Activated naive CD8-positive, alpha-beta T cell treated with anti-CD3 and anti-CD28 coated beads, Interleukin-2, amount 10 ng/mL, durations not matched to agents 7 days and 5 days (primary cell): ENCODE data around the gene MT3. TPM values are rescaled to one million over a fixed set of nuclear protein-coding genes. Genes with fewer than 3 reads are reported as not detected.

Source experiments
- ATAC-seq: fragments of 150-1000 bp; cut with Tn5 transposase; one replicate; pipeline ENCODE4 v1.10.0; 2021; ENCODE audit warnings: low read depth, moderate library complexity
- POLR2A ChIA-PET: fragments of 350-600 bp; sonication (Branson Sonifier 250); formaldehyde crosslinking; loops from one replicate; lab custom pipeline; 2021; ENCODE audit warnings: antibody characterized with exemption; lab: Charles Lee
- DNase-seq: peaks from one replicate; pipeline ENCODE4 v3.0.0; 2021
- H3K27ac Mint-ChIP-seq: one replicate; pipeline ENCODE4 v1.8.0; 2022; ENCODE audit warnings: mild to moderate bottlenecking, mixed read lengths
- H3K27me3 Mint-ChIP-seq: one replicate; pipeline ENCODE4 v1.8.0; 2022; ENCODE audit warnings: mild to moderate bottlenecking, moderate library complexity, mixed read lengths
- H3K36me3 Mint-ChIP-seq: one replicate; pipeline ENCODE4 v1.8.0; 2021; ENCODE audit warnings: mild to moderate bottlenecking, mixed read lengths
- H3K4me1 Mint-ChIP-seq: one replicate; pipeline ENCODE4 v1.8.0; 2021; ENCODE audit warnings: mixed read lengths
- H3K4me3 Mint-ChIP-seq: one replicate; pipeline ENCODE4 v1.8.0; 2022; ENCODE audit warnings: mild to moderate bottlenecking, moderate library complexity, mixed read lengths
- H3K9me3 Mint-ChIP-seq: one replicate; pipeline ENCODE4 v1.8.0; 2021; ENCODE audit warnings: mixed read lengths
- total RNA-seq, 2 experiments: library from RNA; stranded (reverse); gene quantifications; one replicate each; pipeline ENCODE4 v1.2.3, GENCODE V29; 2021

The MT3 gene
- total RNA-seq, 2 experiments from 2014 or later = 15.5 to 16.3 TPM

GRCh38 chr16:56608043-56608875, 18.9 kb downstream of the MT3 start, which contains the start of gene MT2A:
Gene MT2A (plus strand): TSS chr16:56608584. CDS start chr16:56608656, 72 bp downstream.
- Mint-ChIP-seq H3K27me3 (no peaks in the 10 kb centered on the region), H3K9me3 (no peaks in the 10 kb centered on the region), H3K36me3 (no peaks in the 10 kb centered on the region), H3K4me3 (peak within 1 kb of the TSS; percentile 91), H3K4me1 (peaks cover 42% of the 10 kb centered on the region), H3K27ac (peak within 1 kb of the TSS; percentile 90)
- peak; percentile 93 for DNase-seq
- POLR2A ChIA-PET = interaction anchor here (0.5 to 2.3 kb wide), 15 partner anchors 10 to 1818 kb away, joined by 3 to 22 read pairs (median 4); partner anchors contain the start of genes HERPUD1, MT1E, MT1F and MT1G
- peak; percentile 80 for ATAC-seq

- ATAC-seq = no peak
- peak; percentile 47 for DNase-seq
- H3K4me1 Mint-ChIP-seq = peaks cover 37% of the 10 kb centered on the region
- no peaks in the 10 kb centered on the region for H3K27me3 Mint-ChIP-seq
- H3K27ac Mint-ChIP-seq = peak overlapping the region; percentile 82
- H3K4me3 Mint-ChIP-seq = peak overlapping the region; percentile 91
- H3K9me3 Mint-ChIP-seq = no peaks in the 10 kb centered on the region
- POLR2A ChIA-PET = interaction anchor here (0.7 to 2.3 kb wide), 13 partner anchors 9 to 323 kb away, joined by 3 to 22 read pairs (median 4); partner anchors contain the start of genes HERPUD1, MT1E, MT1F and MT1G
- H3K36me3 Mint-ChIP-seq = no peaks in the 10 kb centered on the region
Measured at GRCh38 chr16:56608876-56609462, 19.6 kb downstream of the MT3 start.

GRCh38 chr16:56609463-56609921, 20.2 kb downstream of the MT3 start:
- peak overlapping the region; percentile 82 for H3K27ac Mint-ChIP-seq
- H3K9me3 Mint-ChIP-seq = no peaks in the 10 kb centered on the region
- DNase-seq (peak; percentile 49), ATAC-seq (peak; percentile 49)
- no peaks in the 10 kb centered on the region for H3K27me3 Mint-ChIP-seq
- POLR2A ChIA-PET = interaction anchor here (1.2 to 2.3 kb wide), 8 partner anchors 8 to 99 kb away, joined by 3 to 22 read pairs (median 8); partner anchors contain the start of genes MT1E and MT1X
- H3K4me1 Mint-ChIP-seq = peaks cover 38% of the 10 kb centered on the region
- peak overlapping the region; percentile 91 for H3K4me3 Mint-ChIP-seq
- no peaks in the 10 kb centered on the region for H3K36me3 Mint-ChIP-seq

- Mint-ChIP-seq H3K27ac (peak overlapping the region; percentile 86), H3K9me3 (no peaks in the 10 kb centered on the region), H3K4me1 (peaks cover 41% of the 10 kb centered on the region), H3K36me3 (no peaks in the 10 kb centered on the region), H3K4me3 (peak overlapping the region; percentile 91), H3K27me3 (no peaks in the 10 kb centered on the region)
- POLR2A ChIA-PET = interaction anchor here (1.1 to 2.3 kb wide), 6 partner anchors 10 to 72 kb away, joined by 4 to 22 read pairs (median 5); partner anchors contain the start of genes MT1E and MT1X
- peak; percentile 51 for DNase-seq
- ATAC-seq = peak; percentile 16
Measured at GRCh38 chr16:56610017-56610608, 20.8 kb downstream of the MT3 start.

- Mint-ChIP-seq H3K36me3 (no peaks in the 10 kb centered on the region), H3K4me3 (peak overlapping the region; percentile 91), H3K4me1 (peaks cover 43% of the 10 kb centered on the region), H3K9me3 (no peaks in the 10 kb centered on the region), H3K27me3 (no peaks in the 10 kb centered on the region), H3K27ac (peak overlapping the region; percentile 86)
- ATAC-seq (peak; percentile 13), DNase-seq (no peak)
- POLR2A ChIA-PET = interaction anchor here (1.0 to 1.5 kb wide), 5 partner anchors 10 to 72 kb away, joined by 3 to 5 read pairs (median 5); partner anchors contain the start of genes MT1E and MT1X
Measured at GRCh38 chr16:56610609-56611111, 21.3 kb downstream of the MT3 start.

GRCh38 chr16:56611281-56611833, 22.0 kb downstream of the MT3 start:
- no peak for DNase-seq
- Mint-ChIP-seq H3K27me3 (no peaks in the 10 kb centered on the region), H3K27ac (peak overlapping the region; percentile 86), H3K36me3 (no peaks in the 10 kb centered on the region), H3K4me1 (peaks cover 43% of the 10 kb centered on the region), H3K9me3 (no peaks in the 10 kb centered on the region), H3K4me3 (peak overlapping the region; percentile 13)
- ATAC-seq = no peak
- POLR2A ChIA-PET = interaction anchor here (0.7 to 1.1 kb wide), 2 partner anchors 14 to 71 kb away, joined by 3 to 5 read pairs (median 3); partner anchors contain the start of genes MT1E and MT1X

GRCh38 chr16:56613706-56614105, 24.4 kb downstream of the MT3 start:
- Mint-ChIP-seq H3K9me3 (no peaks in the 10 kb centered on the region), H3K27ac (no peak overlapping the region), H3K27me3 (peaks cover 7% of the 10 kb centered on the region), H3K4me3 (no peak overlapping the region), H3K36me3 (no peaks in the 10 kb centered on the region), H3K4me1 (peaks cover 43% of the 10 kb centered on the region)
- DNase-seq = no peak
- ATAC-seq = no peak
- POLR2A ChIA-PET = interaction anchor here (1.2 to 2.0 kb wide), 2 partner anchors 8 to 12 kb away, joined by 4 to 5 read pairs; partner anchors contain the start of gene MT1E

- DNase-seq = no peak
- Mint-ChIP-seq H3K27me3 (peaks cover 11% of the 10 kb centered on the region), H3K9me3 (no peaks in the 10 kb centered on the region), H3K4me3 (no peak overlapping the region), H3K36me3 (no peaks in the 10 kb centered on the region), H3K4me1 (peaks cover 44% of the 10 kb centered on the region), H3K27ac (no peak overlapping the region)
- POLR2A ChIA-PET = interaction anchor here (1.2 to 2.0 kb wide), 2 partner anchors 7 to 11 kb away, joined by 4 to 5 read pairs; partner anchors contain the start of gene MT1E
- no peak for ATAC-seq
Measured at GRCh38 chr16:56614549-56614991, 25.2 kb downstream of the MT3 start.

GRCh38 chr16:56615353-56615752, 26.0 kb downstream of the MT3 start:
- peaks cover 41% of the 10 kb centered on the region for H3K4me1 Mint-ChIP-seq
- DNase-seq (no peak), ATAC-seq (no peak)
- H3K27me3 Mint-ChIP-seq = peaks cover 11% of the 10 kb centered on the region
- no peaks in the 10 kb centered on the region for H3K36me3 Mint-ChIP-seq
- H3K9me3 Mint-ChIP-seq = no peaks in the 10 kb centered on the region
- no peak overlapping the region for H3K27ac Mint-ChIP-seq
- POLR2A ChIA-PET = interaction anchor here (2.0 kb wide), 1 partner anchor 10 kb away, joined by 5 read pairs; the partner anchor contains the start of gene MT1E
- no peak overlapping the region for H3K4me3 Mint-ChIP-seq

- Mint-ChIP-seq H3K27ac (peak overlapping the region; percentile 54), H3K4me1 (peaks cover 30% of the 10 kb centered on the region)
Measured at GRCh38 chr16:56616608-56617211, 27.4 kb downstream of the MT3 start.

GRCh38 chr16:56617212-56618085, 28.1 kb downstream of the MT3 start:
- peaks cover 30% of the 10 kb centered on the region for H3K4me1 Mint-ChIP-seq
- ATAC-seq = peak; percentile 98

More at GRCh38 chr16:56616608-56617211, 27.4 kb downstream of the MT3 start:
- Mint-ChIP-seq H3K36me3 (no peaks in the 10 kb centered on the region), H3K27me3 (peaks cover 11% of the 10 kb centered on the region), H3K4me3 (peak overlapping the region; percentile 85), H3K9me3 (no peaks in the 10 kb centered on the region)
- ATAC-seq (no peak), DNase-seq (no peak)
- POLR2A ChIA-PET = interaction anchor here (0.9 to 2.1 kb wide), 4 partner anchors 8 to 23 kb away, joined by 3 to 13 read pairs (median 8); partner anchors contain the start of genes MT1E and MT2A

More at GRCh38 chr16:56617212-56618085, 28.1 kb downstream of the MT3 start:
- Mint-ChIP-seq H3K27ac (peak overlapping the region; percentile 65), H3K4me3 (peak overlapping the region; percentile 85), H3K9me3 (no peaks in the 10 kb centered on the region), H3K36me3 (no peaks in the 10 kb centered on the region), H3K27me3 (peaks cover 11% of the 10 kb centered on the region)
- POLR2A ChIA-PET = interaction anchor here (0.7 to 2.1 kb wide), 8 partner anchors 8 to 65 kb away, joined by 3 to 13 read pairs (median 4); partner anchors contain the start of genes MT1E, MT1X and MT2A
- DNase-seq = peak; percentile 79
